Endometrial microvascular endothelial cells (primary cell): ENCODE data around the gene IL17RD. TPM values are rescaled to one million over a fixed set of nuclear protein-coding genes. Genes with fewer than 3 reads are reported as not detected.

Source experiments
- in situ Hi-C: cut with HindIII; loops from 2 replicates; pipeline ENCODE4 v1.10.0; 2017; ENCODE audit warnings: low sequenced_read_pairs, low pct_unique_long_range_greater_than_20kb; ENCODE audit errors: inconsistent ontology term
- total RNA-seq: library from RNA; depleted of rRNA; stranded (reverse); fragments of >200 nt; gene quantifications from one replicate; pipeline ENCODE4 v1.2.3, GENCODE V29; 2015; ENCODE audit errors: inconsistent ontology term

IL17RD gene
- total RNA-seq, 1 donor from 2014 or later: 1.6 TPM

DNA sequence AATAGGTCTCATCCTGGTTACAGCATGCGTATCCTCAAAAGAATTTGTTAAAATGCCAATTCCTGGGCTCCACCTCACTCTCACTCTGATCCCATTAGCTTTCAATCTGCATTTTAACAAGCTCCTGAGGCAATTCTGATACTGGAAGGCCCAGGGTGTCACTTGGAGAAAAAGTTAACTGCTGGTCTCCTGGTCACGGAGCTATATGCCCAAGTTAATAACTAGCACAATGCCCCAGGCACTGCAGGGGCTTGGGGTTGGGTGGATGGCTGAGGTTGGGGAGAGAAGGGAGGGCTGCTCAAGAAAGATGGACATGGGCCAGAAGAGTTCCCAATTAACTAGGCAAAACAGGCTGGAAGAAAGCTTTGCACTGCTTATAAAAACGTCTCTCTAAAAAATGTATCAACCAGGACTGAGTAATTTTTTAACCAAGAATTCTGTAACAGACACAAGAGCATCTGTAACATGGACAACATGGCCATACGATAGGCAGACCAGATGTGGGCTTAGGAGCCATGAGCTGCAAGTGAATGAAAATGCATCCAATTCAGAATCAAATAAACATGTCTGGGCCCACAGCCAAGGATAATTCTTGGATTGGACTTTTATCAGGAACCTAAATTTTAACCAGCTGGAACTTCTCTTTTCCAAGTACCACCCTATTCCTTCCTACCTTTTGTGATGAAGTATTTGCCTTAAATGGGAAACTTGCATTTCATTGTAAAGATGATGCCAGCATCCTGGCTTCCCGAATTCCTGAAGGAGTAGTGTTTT lies 4.2 kb downstream of the IL17RD start:
- in situ Hi-C loops: no loop called here

DNA sequence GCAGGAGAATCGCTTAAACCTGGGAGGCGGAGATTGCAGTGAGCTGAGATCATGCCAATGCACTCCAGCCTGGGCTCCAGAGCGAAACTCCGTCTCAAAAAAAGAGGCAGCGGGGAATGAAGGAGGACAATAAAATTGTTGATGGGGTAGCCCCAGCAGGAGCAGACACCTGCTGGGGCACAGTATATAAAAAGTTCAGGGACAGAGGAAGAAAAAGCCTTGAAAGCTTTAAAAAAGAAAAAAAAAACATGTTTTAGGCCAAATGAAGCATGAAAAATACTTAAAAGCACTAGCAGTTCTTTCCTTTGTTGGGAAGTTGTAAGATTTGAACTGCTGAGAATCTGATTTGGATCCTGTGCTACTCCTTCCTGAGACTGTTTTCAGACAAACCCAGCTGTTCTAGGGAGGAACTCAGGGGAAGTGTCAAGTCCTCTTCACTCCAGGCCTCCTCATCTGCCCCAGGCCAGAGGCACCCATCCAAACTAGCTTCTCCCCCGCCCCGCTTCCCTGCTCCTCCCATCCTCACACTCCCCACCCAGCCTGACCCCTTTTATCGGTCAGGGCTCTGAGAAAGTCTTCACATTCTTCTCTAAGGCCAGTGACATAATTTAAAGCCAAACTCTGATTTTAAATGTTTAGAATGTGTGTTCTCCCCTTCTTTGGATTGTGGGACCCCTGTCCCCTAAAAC lies 4.9 kb downstream of the IL17RD start:
- in situ Hi-C loops: no loop called here

DNA sequence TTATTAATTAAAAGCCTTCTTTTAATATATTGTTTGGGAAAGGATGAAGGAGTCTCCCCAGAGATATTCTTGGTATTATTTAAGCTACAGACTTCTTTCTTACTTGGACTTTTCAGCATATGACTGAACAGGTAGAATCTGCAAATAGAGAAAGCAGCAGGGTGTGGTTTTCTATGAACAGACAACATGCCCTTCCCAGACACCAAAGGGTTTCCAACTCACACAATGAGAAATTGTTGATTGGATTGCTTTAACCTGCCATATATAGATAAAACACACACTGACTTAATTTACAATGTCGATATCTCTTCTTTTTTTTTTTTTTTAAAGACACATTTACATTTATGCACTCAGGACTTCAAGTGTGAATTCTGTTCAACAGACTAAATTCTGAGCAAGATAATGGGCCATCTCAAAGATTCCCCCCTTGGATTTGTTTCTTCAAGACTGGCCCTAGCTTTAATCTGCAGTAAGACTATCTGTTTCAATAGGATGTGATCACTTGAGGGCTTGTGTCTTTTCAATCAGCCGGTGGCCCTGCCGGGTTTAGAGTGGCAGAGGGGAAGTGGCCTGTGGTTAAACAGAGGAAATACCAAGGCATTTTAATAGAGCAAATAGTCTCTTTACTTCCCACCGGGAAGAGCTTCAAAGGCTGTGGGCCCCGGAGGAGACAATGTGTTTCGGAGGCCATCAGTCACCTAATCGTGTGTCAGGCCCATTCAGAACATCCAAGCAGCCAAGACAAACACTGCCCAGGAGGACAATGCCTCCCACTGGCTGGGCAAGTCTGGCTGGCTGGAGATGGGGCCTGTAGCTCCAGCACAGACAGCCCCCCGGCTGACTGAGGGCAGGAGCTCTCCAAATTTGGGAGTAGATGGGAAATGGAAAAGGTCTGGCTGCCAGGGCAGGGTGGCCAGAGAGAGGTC lies 6.1 kb downstream of the IL17RD start:
- in situ Hi-C loops: no loop called here

DNA sequence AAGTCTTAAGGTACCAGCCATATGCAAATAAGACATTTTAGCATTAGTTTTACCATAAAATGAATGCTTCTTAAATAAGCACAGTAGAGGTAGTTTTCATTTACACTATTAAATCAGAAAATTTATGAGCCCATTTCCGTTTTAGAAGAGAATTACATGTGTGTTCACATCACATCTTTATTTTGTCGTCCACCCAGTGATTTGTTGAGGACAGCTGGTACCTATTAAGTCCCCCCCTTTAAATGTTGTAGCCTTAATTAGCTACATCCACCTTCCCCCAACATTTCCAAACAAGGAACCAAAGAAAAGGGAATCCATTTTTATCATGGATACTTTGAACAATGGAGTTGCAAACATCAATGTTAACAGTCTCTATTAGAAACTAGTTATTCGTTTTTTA lies 6.8 kb downstream of the IL17RD start:
- in situ Hi-C loops: no loop called here

DNA sequence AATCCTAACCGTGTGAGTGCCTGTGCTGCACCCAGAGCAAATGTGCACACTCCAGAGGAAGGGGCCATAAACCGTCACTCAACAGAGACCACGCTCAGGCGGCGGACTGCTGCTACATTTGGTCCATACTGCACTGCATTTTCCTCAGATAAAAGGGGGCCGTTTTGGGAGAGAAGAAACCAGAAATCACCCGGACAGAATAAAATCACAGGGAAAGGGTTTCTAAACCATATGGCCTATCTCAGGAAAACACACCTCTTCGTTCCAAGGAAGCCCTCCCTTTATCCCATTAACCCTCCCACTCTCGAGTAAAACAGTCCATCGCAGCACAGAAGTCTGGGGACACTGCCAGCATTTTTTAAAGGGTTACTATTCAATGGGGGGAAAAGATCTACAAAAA lies 7.6 kb downstream of the IL17RD start:
- in situ Hi-C loops: no loop called here

DNA sequence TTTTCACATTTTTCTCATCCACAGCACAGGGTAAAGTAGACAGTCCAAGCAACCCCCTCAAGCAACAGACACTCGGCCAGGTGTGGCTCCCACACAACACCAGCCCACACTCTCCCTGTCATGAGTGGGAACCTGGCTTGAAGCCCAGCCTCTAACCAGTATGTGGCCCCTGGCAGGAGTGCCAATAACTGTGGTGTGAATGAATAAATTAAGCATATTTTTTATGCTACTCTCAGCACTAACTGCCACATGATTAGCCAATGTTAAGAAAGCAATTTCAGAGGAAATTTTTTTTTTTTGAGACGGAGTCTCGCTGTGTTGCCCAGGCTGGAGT lies 9.9 kb downstream of the IL17RD start:
- in situ Hi-C loops: no loop called here

DNA sequence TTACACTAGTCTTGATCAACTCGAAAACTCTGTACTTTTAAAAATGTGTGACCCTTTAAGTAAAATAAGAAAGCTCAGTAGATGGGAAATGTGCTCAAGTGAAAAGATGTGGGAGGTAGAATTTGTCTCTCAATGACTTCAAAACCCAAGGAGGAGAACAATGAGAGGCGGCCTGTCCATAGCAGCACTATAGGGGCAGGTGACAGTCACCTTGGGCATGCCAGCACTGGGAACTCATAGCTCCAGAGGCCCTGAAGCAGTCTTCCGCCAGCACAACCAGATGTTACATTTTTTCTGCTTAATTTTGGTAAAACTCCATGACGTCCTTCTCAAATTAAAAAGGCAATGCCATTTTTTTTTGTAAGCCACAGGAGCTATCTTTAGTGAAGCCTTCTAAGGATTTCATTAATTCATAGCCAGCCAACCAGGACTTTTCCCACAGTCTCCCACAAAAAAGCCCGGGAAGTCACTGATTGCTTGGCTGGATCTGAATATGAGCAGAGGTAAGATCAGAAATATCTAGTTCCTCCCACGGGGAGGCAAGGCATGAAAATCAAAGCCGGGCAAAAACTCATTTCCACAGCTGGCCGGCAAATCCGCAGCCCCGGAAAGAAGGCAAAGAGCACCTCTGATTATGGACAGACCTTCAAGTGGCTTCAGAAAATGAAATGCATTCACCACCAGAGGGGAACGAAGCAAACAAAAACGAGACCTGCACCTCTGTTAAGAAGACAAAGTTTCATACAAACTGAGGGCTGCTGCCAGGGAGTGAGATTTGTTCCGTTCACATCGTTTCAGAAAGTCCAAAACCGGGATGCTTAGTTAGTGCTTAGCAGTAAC lies 10.5 kb downstream of the IL17RD start:
- in situ Hi-C loops: no loop called here

DNA sequence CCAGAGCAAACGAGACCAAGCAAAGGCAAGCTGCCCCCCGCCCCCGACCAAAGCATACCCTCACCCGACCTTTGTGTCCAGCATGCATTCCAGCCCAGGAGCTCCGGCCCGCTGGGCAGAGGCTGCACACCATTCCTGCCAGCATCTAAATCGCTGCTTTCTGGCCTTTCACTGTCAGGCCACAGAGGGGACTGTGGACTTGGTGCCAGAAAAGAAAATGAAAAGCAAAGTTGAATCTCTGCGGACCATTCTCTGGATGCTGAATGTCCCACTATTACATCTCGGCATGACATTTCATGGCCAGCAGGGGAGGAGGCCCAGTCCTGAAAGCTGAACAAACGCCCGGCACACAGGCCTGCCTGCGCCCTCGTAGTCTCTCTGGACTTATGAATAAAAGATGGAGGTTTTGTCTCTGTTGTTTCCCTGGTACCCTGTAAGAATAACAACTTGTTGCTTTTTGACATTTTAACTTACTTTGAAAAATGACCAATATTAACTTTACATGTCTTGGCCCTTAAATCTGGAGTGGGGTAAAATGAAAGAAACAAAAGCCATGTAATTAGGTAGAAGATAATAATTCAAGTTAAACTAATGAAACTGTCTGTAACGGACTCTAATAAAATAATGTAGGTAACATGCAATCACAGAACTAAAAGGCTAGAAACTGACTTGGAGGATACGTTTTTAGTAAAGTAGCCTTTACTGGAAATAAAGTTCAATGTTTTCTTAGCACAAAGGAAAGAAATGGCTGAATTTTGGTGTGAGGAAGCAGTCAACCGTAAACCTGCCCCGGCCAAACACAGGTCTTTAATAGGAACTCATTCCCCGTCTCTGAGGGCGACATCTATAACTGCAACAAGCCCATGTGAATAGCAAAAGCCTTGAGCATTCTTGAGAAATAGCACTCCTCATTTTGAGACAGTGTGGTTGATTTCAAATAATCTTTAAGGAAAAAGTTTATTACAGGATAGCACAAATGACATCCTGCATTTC lies 12.7 kb downstream of the IL17RD start:
- in situ Hi-C loops: no loop called here

DNA sequence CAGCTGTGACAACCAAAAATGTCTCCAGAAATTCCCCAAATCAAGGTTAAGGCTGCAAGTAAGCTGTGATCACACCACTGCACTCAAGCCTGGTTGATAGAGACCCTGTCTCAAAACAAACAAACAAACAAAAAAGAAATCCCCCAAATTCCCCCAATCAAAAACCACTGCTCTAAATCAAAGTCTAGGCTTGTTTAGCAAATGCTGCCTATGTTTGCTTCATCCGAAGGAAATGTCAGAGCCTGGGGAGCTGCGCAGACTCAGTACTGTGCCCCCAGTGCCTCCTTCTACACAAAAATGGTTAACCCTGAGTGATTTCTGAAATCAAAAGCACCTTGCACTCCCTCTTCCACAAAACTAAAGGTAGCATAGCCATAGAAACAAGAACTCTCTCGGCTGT lies 13.4 kb downstream of the IL17RD start:
- in situ Hi-C loops: no loop called here

DNA sequence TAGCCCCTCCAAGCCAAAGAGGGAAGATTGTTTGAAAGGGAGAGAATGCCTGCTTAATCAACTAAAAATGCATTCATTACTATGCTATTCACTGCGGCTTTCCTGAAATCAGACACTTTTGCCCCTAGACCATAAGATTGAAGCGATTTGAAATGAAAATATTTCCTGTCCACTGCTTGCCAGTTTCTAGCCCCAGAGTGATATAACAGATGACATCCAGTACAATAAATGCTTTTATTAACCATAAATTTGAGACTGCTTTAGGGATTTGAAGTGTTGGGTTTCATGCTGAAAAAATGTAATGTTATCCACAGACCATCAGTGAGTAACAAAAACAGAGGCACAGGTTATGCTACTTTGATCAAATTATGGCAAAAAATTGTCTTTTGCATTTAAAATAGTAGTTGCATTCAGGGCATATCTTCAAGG lies 14.1 kb downstream of the IL17RD start:
- in situ Hi-C loops: no loop called here

DNA sequence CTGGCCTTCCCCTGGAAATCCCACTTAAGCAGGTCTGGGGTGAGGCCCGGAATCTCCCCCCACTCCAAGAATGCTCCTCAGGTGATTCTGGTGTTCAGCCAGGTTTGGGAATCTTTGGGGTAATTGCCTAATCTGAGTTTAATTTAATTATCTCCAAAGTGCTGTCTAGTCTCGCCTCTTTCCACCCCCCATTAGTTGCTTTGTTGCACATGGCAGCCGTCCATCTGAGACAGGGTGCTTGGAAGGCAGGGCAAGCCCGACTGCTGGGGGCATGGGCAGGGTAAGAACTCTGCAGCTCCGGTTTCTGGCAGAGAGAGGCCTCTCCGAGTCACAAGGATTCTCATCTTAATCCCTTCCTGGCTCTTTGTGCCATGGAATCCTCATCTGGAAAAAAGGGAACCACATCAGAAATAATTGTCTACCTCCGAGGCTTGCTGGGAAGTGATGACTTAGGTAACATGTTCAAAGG lies 15.0 kb downstream of the IL17RD start:
- in situ Hi-C loops: no loop called here

DNA sequence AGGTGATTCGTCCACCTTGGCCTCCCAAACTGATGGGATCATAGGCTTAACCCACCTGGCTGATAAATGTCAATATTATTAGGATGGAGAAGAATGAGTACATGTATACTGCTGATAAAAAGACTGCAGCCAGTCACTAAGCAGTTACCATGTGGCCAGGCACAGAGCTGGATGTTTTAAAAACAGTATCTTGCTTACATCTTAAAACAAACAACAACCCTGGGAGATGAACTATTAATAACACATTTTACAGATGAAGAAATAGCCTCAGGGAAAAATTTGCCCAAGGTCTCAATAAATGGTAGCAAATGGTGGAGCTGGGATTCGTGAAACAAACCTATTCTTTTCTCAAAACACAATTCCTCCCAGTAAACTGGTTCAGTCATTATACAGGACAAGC lies 18.1 kb downstream of the IL17RD start:
- in situ Hi-C loops: no loop called here

DNA sequence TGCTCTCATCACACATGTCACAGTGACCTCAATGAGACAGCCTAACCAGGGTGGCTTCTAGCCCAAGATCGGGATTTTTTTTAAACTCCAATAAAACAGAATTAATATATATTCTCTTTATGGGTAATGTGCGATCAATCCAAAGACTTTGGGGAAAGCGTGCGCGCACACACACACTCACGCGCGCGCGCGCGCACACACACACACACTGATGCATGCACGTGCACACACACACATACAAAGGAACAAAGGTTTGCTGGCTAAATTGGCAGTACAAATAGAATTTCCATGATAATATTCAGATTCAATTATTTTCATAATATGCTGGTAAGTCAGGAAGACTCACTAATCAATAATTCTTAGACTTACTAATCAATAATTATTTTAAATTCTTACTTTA lies 19.3 kb downstream of the IL17RD start:
- in situ Hi-C loops: no loop called here

DNA sequence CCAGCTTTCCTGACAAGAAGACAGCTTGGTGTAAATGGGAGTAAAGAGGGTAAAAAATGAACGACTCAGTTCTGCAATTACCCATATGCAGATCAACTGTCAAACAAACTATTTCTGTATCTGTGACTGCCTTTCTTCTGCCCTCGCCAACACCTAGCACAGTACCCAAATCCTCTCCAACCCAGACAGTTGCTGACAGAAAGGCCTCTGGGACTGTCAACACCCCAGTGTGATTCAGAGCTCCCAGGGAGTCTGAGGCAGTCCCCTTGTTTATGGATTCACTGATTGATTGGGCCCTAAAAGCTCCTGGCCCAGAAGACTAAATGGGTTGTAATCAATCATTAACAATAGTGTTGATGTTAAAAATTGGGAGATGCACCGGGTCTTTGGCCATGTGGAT lies 20.2 kb downstream of the IL17RD start:
- in situ Hi-C loops: no loop called here

DNA sequence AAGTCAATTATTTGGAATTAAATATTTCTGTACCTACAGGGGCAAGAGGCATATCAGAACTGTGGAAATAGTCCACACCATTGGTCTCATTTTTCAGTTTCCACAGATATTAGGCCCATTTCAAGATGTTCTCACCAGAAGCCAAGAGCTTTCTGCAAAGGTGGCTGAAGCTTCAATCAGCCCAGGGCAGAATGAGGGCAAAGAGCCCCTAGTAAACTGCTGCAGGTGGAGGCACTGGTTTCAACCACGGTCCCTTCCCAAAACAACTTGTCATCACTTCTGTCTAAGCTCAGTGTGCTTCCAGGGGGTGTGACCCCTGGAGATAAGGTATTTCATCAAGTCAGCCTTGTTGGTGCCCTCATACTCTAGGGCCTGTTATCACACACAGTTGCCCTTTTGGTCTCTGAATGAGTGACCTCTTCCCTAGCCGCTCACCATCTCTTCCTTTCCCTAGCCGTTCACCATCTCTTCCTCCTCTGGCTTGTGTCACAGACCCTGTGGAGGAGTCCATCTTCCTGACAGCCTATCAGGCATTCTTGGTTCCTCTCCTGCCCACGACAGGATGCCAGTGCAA lies 21.2 kb downstream of the IL17RD start:
- in situ Hi-C loops: no loop called here

DNA sequence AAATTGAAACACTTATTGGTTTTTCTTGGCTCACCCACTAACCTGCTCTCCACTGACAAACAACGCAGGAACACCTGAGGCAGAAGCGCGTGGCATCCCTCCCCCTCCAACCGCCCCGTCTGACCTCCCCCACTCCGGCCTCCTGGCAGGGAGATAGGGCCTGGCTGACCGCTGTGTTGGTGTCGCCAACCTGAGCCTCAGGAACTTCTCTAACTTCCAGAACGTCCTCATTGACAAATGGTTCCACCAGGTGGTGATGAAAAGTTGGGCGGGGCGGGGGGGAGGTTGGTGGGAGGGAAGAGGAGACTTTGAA lies 22.8 kb downstream of the IL17RD start:
- in situ Hi-C loops: no loop called here

DNA sequence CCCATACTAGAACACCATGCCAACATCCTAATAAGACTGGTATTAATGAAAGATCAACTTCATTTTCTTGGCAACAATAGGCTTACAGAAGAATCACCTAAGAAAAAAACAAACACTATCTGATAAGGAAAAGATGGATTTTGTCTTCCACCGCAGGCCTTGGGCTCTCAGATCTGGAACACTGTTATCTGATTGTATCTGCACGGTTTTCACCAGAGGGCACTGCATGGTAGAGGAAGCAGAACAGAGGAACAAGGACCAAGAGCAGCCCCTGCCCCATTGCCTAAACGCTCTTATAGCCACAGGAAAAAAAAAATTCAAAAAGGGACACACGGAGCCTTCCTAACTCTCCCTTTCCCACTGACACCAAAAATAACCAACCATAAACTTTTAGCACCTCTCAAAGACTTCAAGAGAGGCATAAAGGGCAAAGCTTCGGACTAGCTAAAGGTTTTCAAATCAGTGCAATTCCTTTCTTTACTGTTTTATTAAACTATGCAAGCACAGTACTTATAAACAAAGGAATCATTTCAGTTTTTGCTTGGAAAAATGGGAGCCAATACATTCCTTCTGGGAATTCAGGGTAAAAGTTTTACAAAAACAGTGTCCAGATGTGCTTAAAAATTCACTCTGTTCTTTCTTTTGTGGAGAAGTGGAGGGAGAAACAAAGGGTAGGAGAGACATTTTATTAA lies 23.3 kb downstream of the IL17RD start:
- in situ Hi-C loops: no loop called here
